GM12873 (cell line): ENCODE data around the gene MYADML2.

Source experiments
- CTCF ChIP-seq: IDR thresholded peaks from 2 replicates; pipeline ENCODE4 v1.5.1; 2012; ENCODE audit warnings: low read depth, mild to moderate bottlenecking, moderate library complexity, low read length, control low read depth; ENCODE audit not compliant: insufficient read depth; ENCODE audit errors: missing control alignments

The MYADML2 gene

DNA sequence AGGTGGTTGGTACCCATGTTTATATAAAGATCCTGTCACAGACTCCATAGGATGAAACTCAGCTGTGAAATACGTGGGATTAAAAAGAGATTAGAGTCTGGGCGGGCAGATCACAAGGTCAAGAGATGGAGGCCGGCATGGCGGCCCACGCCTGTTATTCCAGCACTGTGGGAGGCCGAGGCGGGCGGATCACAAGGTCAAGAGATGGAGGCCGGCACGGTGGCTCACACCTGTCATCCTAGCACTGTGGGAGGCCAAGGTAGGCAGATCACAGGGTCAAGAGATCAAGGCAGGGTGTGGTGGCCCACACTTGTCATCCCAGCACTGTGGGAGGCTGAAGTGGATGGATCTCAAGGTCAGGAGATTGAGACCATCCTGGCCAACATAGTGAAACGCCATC lies 51.6 kb downstream of the MYADML2 start:
- no peak for TF ChIP-seq CTCF

DNA sequence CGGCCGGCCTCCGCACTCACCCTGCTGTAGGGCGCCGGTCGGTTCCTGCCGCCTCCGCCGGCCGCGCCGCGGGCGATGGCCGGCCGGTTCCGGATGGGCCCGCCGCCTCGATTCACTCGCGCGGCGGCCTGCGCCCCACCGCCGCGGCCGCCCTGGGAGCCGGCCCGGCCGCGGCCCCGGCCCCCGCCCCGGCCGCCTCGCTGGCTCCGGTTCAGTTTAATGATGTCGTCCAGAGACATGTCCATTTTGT lies 55.8 kb downstream of the MYADML2 start:
- no peak for TF ChIP-seq CTCF

DNA sequence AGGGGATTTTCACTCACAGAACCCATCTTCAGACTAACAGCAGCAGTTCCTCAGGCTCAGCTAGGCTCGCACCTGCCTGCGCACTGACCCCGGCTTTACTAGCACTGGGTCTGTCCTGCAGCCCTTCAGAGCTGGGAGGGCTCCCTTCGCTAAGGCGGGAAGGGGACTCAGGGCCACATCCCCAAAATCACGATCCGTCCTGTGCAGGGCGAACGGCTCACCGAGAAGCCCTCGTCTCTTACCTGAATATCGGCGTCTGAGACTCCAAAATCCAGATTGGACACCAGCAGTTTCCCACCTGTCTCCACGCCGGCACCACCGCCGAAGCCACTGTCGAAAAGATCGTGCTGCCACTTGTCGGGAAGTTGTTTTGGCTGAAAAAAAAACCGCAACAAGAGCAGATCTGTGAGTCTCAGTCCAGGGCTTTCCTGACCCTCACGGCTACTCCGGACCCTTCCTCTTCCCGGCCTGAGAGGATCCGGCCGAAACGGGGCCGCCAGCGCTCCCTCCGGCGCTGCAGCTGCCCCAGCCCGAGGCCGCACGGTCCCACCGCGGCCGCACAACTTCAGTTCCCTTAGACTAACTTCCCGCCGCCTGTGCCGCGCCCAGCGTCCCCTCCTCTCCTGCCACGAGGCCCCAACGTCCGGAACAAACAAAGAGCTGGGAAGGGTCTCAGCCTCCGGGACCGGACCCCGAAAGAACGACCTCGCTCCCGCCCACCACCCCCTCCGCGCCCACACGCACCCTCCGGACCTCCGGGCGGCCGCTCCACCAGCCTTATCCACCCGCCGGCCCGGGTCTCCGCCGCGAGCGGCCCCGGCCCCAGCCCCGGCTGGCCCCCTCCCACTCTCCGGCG lies 56.4 kb downstream of the MYADML2 start:
- no peak for TF ChIP-seq CTCF
